Ectodermal cell (in vitro differentiated cells): ENCODE measurements around the gene MGARP.
"Not testable (repeated sequence)": the region's sequence is repeated elsewhere in the genome, so short reads cannot be mapped to it uniquely, and the experiment has no call there.

Source experiments
- H3K27ac ChIP-seq: 2 replicates; pipeline ENCODE4 v1.7.0; 2013; ENCODE audit warnings: mild to moderate bottlenecking, low read depth, low read length; ENCODE audit not compliant: insufficient read depth, poor library complexity, severe bottlenecking
- H3K27me3 ChIP-seq: 2 replicates; pipeline ENCODE4 v1.7.0; 2013; ENCODE audit warnings: mild to moderate bottlenecking, low read length; ENCODE audit not compliant: insufficient read depth, control insufficient read depth, poor library complexity, severe bottlenecking
- H3K36me3 ChIP-seq: one replicate; pipeline ENCODE4 v1.7.0; 2013; ENCODE audit warnings: low read length; ENCODE audit not compliant: control insufficient read depth, insufficient read depth
- H3K4me1 ChIP-seq: one replicate; pipeline ENCODE4 v1.7.0; 2013; ENCODE audit warnings: low read length; ENCODE audit not compliant: control insufficient read depth, insufficient read depth
- H3K4me3 ChIP-seq: 2 replicates; pipeline ENCODE4 v1.7.0; 2013; ENCODE audit warnings: low read depth, low read length, control low read depth; ENCODE audit not compliant: insufficient read depth
- H3K9me3 ChIP-seq: 2 replicates; pipeline ENCODE4 v1.7.0; 2013; ENCODE audit warnings: mild to moderate bottlenecking, low read length, moderate library complexity; ENCODE audit not compliant: control insufficient read depth
- WGBS, 2 experiments: methylation state at CpG; one replicate each; pipeline ENCODE4 v1.1.7; 2013; ENCODE audit warnings: missing lambda C conversion rate in 2 of 2; 5-methylcytosine and 5-hydroxymethylcytosine counted together

The MGARP gene

DNA sequence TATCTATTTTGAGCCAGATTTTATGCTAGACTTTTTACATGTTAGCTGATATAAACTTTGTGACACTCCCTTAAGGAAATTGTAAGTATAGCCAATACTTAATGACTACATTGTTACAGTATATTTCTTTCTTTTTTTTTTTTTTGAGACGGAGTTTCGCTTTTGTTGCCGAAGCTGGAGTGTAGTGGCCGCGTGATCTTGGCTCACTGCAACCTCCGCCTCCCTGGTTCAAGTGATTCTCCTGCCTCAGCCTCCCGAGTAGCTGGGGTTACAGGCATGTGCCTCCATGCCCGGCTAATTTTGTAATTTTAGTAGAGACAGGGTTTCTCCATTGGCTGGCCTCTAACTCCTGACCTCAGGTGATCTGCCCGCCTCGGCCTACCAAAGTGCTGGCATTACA is 33.4 kb upstream of the MGARP start:
- H3K36me3 ChIP-seq, H3K27ac ChIP-seq, H3K4me1 ChIP-seq, H3K4me3 ChIP-seq, H3K9me3 ChIP-seq, H3K27me3 ChIP-seq: not testable (repeated sequence)
- 92 to 95% methylated on average over 10 of the region's 10 CpGs for WGBS, 2 experiments

DNA sequence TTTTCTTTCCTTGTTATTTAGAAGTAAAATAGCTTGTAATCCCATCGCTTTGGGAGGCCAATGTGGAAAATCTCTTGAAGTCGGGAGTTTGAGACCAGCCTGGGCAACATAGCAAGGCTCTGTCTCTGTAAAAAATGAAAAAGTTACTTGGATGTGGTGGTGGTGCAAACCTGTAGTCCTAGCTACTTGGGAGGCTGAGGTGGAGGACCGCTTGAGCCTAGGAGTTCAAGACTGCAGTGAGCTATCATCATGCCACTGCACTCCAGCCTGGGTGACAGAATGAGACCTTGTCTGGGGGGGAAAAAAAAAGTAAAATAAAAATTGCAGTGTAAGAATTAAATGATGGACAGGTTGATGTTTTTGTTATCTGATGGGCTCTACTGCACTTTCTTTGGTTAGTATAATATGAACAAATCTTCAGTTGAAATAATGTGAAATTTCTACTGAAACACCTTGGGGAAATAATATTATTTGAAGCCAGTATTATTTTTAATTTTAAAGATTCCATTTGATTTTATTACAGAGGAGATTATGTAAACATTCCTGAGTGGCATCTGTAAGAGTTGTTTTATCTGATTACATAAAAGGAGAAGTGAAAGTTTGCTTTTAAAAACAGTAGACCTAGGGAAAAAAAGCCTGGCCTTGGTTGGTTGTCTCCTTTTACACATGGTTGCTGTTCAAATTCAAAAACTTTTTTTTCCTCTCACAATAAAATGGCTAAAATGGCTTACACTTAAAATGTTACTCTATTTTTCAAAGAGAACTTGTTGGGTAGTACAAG is 32.7 kb upstream of the MGARP start:
- no peak overlapping the region for H3K27ac ChIP-seq
- WGBS, 2 experiments: 95 to 99% methylated on average over 3 of the region's 3 CpGs
- no peaks in the 10 kb centered on the region for H3K4me1 ChIP-seq
- no peaks in the 10 kb centered on the region for H3K36me3 ChIP-seq
- H3K9me3 ChIP-seq: no peaks in the 10 kb centered on the region
- no peaks in the 10 kb centered on the region for H3K27me3 ChIP-seq
- no peak overlapping the region for H3K4me3 ChIP-seq

DNA sequence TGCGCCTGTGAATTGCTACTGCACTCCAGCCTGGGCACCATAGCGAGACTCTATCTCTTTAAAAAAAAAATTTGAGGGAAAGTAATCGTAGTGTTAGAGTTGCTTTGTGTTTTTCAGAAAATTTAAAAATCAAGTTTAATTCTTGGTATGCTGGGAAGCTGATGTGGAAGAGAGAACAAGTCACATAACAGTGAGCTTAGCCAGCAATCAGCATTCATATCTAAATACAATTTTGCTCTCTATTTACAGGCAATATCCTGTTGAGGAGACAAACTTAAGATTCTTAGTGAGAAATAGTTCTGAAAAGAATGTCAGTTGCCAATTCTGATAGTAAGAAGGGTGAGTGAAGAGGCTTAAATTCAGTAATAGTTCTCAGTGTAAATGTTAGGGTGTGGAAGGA is 31.9 kb upstream of the MGARP start:
- H3K4me1 ChIP-seq: no peaks in the 10 kb centered on the region
- no peak overlapping the region for H3K27ac ChIP-seq
- no peaks in the 10 kb centered on the region for H3K9me3 ChIP-seq
- WGBS, 2 experiments: 92 to 95% methylated on average over 3 of the region's 3 CpGs
- no peaks in the 10 kb centered on the region for H3K36me3 ChIP-seq
- no peaks in the 10 kb centered on the region for H3K27me3 ChIP-seq
- no peak overlapping the region for H3K4me3 ChIP-seq

DNA sequence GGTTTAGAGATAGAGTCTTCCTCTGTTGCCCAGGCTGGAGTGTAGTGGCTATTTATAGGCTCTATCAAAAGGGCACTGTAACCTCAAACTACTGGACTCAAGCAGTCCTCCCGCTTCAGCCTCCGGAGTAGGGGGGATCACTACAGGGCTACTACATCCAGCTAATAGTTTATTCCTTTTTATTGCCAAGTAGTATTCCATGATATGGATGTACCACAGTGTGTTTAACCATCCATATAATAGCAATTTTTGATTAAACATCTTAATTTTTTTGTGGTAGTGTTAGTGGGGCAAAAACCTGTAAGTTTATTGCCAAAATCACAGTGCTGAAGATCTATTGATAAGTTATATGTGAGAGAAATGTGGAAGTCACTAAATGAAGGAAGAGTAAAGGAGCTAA is 24.9 kb upstream of the MGARP start:
- no peaks in the 10 kb centered on the region for H3K27me3 ChIP-seq
- no peaks in the 10 kb centered on the region for H3K4me1 ChIP-seq
- peaks cover 10% of the 10 kb centered on the region for H3K36me3 ChIP-seq
- no peaks in the 10 kb centered on the region for H3K9me3 ChIP-seq
- 100% methylated on average over 2 of the region's 2 CpGs for WGBS, 2 experiments
- no peak overlapping the region for H3K4me3 ChIP-seq
- H3K27ac ChIP-seq: no peak overlapping the region

DNA sequence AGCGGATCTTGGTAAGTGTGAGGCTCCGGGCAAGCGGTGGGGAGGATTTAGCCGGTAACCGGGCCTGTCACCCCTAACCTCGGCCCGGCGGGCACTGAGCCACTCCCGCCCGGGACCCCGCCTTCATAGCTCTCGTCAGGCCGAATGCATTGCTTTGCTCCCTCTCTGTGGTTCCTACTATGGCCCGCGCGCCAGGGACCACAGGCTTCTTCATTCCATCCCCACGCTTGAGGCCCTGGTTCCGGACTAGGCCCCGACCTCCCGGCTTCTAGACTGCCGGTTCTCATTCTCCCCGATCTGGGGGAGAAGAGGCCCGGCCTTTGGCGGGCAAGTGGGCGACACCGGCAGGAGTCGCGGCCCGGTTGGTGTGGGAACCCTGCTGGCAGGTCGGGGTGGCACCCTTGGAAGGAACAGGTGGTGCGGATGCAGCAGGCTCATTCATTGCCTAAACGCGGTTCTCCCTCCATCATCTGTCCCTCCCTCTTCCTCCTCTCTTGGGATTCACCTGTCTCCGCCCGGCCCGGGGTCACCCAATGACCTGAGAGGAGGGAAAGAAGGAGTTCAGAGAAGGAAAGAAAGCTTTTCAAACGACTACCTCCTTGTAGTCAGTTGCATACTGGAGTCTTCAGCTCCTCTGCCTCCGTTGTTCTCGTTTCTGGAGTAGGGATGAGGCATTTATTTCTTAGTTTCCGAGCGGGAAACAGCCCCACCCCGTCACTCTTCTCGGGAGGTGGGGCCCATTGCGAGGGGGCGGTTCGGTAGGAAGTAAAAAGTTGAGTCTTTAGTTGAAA is 22.0 kb upstream of the MGARP start, which contains the start of gene NDUFC1:
Gene NDUFC1, minus strand, starts transcription at position 657 of the 791 bp plus-strand sequence. CDS start 6,679 bp downstream, outside the sequence.
- Histone ChIP-seq H3K27ac (peak within 1 kb of the TSS; percentile 91), H3K4me3 (peak within 1 kb of the TSS; percentile 63), H3K9me3 (no peaks in the 10 kb centered on the region), H3K4me1 (no peaks in the 10 kb centered on the region), H3K36me3 (peaks cover 10% of the 10 kb centered on the region), H3K27me3 (no peaks in the 10 kb centered on the region)
- 0% methylated on average over 44 to 46 of the region's 46 CpGs for WGBS, 2 experiments

DNA sequence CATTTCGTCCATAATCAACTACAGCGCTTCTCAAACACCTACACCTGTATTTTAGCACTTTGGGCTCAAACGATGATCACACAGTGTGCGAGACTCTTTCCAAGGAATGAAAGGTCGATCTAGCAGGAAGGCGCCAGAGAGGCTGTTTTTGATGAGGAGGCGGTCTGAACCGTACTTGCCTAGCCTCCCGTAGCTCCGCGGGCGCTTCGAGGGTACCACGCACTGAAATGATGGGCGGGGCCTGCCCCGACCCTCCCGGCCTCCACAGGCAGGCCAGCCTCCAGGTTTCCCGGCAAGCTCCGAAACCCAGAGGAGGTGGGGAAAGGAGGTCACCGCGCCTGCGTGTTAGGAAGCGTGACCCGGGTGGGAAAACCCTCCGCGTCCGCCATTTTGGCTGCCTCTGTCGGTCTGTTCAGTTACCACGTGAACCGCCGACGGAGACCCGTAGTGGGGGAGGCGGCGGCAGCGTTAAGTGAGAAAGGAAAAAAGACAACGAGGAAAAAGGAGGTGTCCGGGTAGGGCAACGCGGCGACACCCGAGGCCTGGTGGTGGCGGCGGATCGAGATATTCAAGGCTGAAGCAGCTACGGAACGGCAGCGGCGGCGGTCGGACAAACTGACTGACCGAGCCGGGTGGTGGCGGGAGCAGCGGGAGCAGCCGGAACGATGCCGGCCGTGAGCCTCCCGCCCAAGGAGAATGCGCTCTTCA is 21.2 kb upstream of the MGARP start, which contains the start of gene NAA15:
Gene NAA15, plus strand, starts transcription at position 393 of the 708 bp plus-strand sequence. Its CDS starts 273 bp downstream, at position 666.
- H3K9me3 ChIP-seq: no peaks in the 10 kb centered on the region
- H3K27me3 ChIP-seq: no peaks in the 10 kb centered on the region
- peaks cover 10% of the 10 kb centered on the region for H3K36me3 ChIP-seq
- H3K4me3 ChIP-seq: peak within 1 kb of the TSS; percentile 63
- H3K27ac ChIP-seq: peak within 1 kb of the TSS; percentile 91
- 0% methylated on average over 61 of the region's 61 CpGs for WGBS, 2 experiments
- no peaks in the 10 kb centered on the region for H3K4me1 ChIP-seq

DNA sequence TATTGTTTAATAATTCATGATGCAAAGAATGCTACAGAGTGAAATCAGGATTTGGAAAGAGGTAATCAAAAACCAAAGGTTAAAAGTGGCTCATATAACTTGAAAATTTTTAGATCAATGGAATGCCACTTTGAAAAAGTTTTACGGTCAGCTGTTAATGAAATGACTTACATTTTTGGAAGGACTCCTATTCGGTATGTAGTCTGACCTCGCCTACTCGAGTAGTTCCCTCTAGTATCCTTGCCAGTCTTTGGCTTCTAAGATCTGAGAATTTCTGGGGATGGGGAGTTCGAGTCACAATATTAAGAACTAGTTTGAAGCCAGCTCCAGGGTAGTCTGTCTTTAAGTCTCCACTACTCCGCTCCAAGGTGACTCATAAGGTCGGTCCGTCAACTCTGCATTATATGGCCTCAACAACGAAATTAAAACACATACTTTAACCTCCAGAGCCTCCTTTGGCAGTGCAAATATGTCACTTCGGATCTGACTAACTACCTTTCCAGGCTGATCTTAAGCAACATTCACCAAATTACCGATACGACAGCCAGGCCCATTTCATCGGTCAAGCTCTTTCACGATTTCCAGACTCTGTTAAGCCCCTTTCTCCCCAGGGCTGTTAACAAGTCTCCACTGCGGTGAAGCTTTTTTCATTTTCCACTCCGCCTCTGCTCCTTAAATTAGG is 20.5 kb upstream of the MGARP start:
- Histone ChIP-seq H3K4me3 (peak overlapping the region; percentile 63), H3K4me1 (no peaks in the 10 kb centered on the region), H3K27ac (peak overlapping the region; percentile 91), H3K36me3 (peaks cover 10% of the 10 kb centered on the region), H3K27me3 (no peaks in the 10 kb centered on the region), H3K9me3 (no peaks in the 10 kb centered on the region)
- WGBS, 2 experiments: 10 to 12% methylated on average over 16 of the region's 16 CpGs

DNA sequence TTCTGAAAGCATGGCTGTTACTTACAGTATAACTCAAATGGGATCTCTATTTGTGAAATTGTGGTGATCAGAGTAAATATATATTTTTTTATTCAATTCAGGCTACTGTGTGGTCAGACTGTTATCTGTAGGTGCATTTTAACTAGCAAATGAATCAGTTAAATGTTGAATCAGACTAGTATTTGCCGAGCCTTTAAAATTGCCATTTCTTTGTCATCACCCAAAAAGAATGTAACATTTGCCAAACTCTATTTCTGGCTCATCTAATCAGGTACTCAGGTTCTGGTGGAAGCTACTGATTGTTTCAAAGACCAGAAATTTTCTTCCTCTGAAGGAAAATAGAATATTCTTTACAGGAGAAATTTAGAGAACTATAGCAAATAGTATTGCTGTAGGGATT is 19.5 kb upstream of the MGARP start:
- 75 to 90% methylated on average over 1 of the region's 1 CpG for WGBS, 2 experiments

DNA sequence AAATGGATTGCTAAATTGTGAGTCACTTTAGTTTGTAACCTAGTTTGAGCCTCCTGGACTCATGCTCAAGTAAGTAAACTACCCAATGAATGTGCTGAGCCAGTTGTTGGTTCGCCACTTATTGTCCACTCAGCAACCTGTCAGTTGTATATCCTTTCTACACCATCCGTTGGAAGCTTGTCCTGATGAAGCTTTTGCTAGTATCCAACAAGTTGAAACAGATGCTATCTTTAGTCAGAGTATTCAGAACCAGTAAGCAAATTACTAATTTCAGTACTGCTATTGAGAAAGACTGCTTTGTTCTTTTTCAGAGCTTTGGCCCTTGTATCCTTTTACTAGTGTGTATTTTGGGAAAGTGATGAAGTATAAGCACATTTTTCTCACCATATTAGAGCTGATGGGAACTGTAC is 17.0 kb upstream of the MGARP start:
- WGBS, 2 experiments: 93 to 95% methylated on average over 2 of the region's 2 CpGs
- Histone ChIP-seq H3K4me3 (no peak overlapping the region), H3K27me3 (no peaks in the 10 kb centered on the region), H3K4me1 (no peaks in the 10 kb centered on the region), H3K36me3 (peaks cover 4% of the 10 kb centered on the region), H3K27ac (no peak overlapping the region), H3K9me3 (no peaks in the 10 kb centered on the region)

More for the DNA sequence above, 19.5 kb upstream of the MGARP start:
- Histone ChIP-seq H3K27ac (no peak overlapping the region), H3K4me1 (no peaks in the 10 kb centered on the region), H3K9me3 (no peaks in the 10 kb centered on the region), H3K36me3 (peaks cover 4% of the 10 kb centered on the region), H3K4me3 (no peak overlapping the region), H3K27me3 (no peaks in the 10 kb centered on the region)
